CD4-positive, alpha-beta memory T cell (primary cell): ENCODE measurements around the gene AP3B2. TPM values are rescaled to one million over a fixed set of nuclear protein-coding genes. Genes with fewer than 3 reads are reported as not detected.
"Not testable (repeated sequence)": the region's sequence is repeated elsewhere in the genome, so short reads cannot be mapped to it uniquely, and the experiment has no call there.

Experiments used
- CTCF ChIA-PET: fragments of 350-600 bp; sonication (Branson Sonifier 250); formaldehyde crosslinking; loops from one replicate; lab custom pipeline; 2021; ENCODE audit warnings: inconsistent platforms; ENCODE audit not compliant: partially characterized antibody; lab: Charles Lee
- POLR2A ChIA-PET: fragments of 350-600 bp; sonication (Branson Sonifier 250); formaldehyde crosslinking; loops from one replicate; lab custom pipeline; 2021; ENCODE audit not compliant: partially characterized antibody; lab: Charles Lee
- DNase-seq, 5 donors: peaks; one replicate each; pipeline versions ENCODE4 v3.0.0 to v3.0.0-alpha.2; 2020 to 2022; ENCODE audit warnings: mixed read lengths in 1 of 5
- H3K27ac ChIP-seq: one replicate; pipeline ENCODE4 v1.7.0; 2013; ENCODE audit warnings: low read depth, low read length
- H3K27me3 ChIP-seq: 2 replicates; pipeline ENCODE4 v1.7.0; 2013; ENCODE audit warnings: mild to moderate bottlenecking, low read length, moderate library complexity; ENCODE audit not compliant: insufficient read depth
- H3K36me3 ChIP-seq: 2 replicates; pipeline ENCODE4 v1.7.0; 2013; ENCODE audit warnings: mild to moderate bottlenecking, low read length, moderate library complexity; ENCODE audit not compliant: insufficient read depth
- H3K4me1 ChIP-seq: 2 replicates; pipeline ENCODE4 v1.7.0; 2013; ENCODE audit warnings: mild to moderate bottlenecking, low read length, moderate library complexity; ENCODE audit not compliant: insufficient read depth
- H3K4me3 ChIP-seq, 2 donors: one replicate each; pipeline ENCODE4 v1.7.0; 2013; ENCODE audit warnings: low read length in 2 of 2, mild to moderate bottlenecking in 1 of 2
- H3K9me3 ChIP-seq, 2 donors: one replicate each; pipeline ENCODE4 v1.7.0; 2013; ENCODE audit warnings: low read length in 2 of 2, control low read depth in 1 of 2; ENCODE audit not compliant: control insufficient read depth in 1 of 2
- H3K27ac Mint-ChIP-seq, 7 donors: one replicate each; pipeline ENCODE4 v1.8.0; 2020 to 2021; ENCODE audit warnings: mixed read lengths in 7 of 7, mild to moderate bottlenecking in 6 of 7, inconsistent platforms in 3 of 7, moderate library complexity in 3 of 7
- H3K27me3 Mint-ChIP-seq, 2 donors: one replicate each; pipeline ENCODE4 v1.8.0; 2020 to 2021; ENCODE audit warnings: mixed read lengths in 2 of 2
- H3K36me3 Mint-ChIP-seq, 2 donors: one replicate each; pipeline ENCODE4 v1.8.0; 2020 to 2021; ENCODE audit warnings: mixed read lengths in 2 of 2, inconsistent platforms in 1 of 2, mild to moderate bottlenecking in 1 of 2
- H3K4me1 Mint-ChIP-seq, 4 donors: one replicate each; pipeline ENCODE4 v1.8.0; 2020 to 2021; ENCODE audit warnings: mixed read lengths in 4 of 4, mild to moderate bottlenecking in 1 of 4
- H3K4me3 Mint-ChIP-seq, 8 donors: one replicate each; pipeline ENCODE4 v1.8.0; 2020 to 2021; ENCODE audit warnings: mixed read lengths in 8 of 8, mild to moderate bottlenecking in 7 of 8, moderate library complexity in 6 of 8, inconsistent platforms in 3 of 8
- H3K9me3 Mint-ChIP-seq, 8 donors: one replicate each; pipeline ENCODE4 v1.8.0; 2020 to 2021; ENCODE audit warnings: mixed read lengths in 8 of 8, mild to moderate bottlenecking in 5 of 8, inconsistent platforms in 3 of 8, moderate library complexity in 1 of 8
- intact Hi-C: fragments of 100-400 bp; cut with micrococcal nuclease; formaldehyde crosslinking; loops from one replicate; pipeline ENCODE4 v1.15.1; 2023
- polyA plus RNA-seq, 2 donors: library from polyadenylated mRNA; unstranded; fragments of 300-500 nt; fragmentation: Illumina TruSeq; gene quantifications; one replicate each; pipeline ENCODE4 v1.2.3, GENCODE V29; 2021
- total RNA-seq, 2 experiments: library from RNA; stranded (reverse); gene quantifications; one replicate each; pipeline ENCODE4 v1.2.3, GENCODE V29; 2021

Gene AP3B2
- total and polyA plus RNA-seq, 4 experiments from 2014 or later = 0.64 to 0.78 TPM; not detected in 2

GRCh38 chr15:82646250-82647044 lies 63.2 kb downstream of the AP3B2 start:
- Histone ChIP-seq H3K9me3 (no peaks in the 10 kb centered on the region), H3K27me3 (peaks cover 21% of the 10 kb centered on the region), H3K4me3 (no peak overlapping the region), H3K36me3 (no peaks in the 10 kb centered on the region), H3K27ac (no peak overlapping the region), H3K4me1 (peaks cover 17% of the 10 kb centered on the region)
- no peak for DNase-seq
- peak overlapping the region in 1 of 7 donors; percentile 29 for H3K27ac Mint-ChIP-seq
- peaks cover 38 to 43% of the 10 kb centered on the region in 2 donors for H3K27me3 Mint-ChIP-seq
- no peaks in the 10 kb centered on the region for H3K36me3 Mint-ChIP-seq
- CTCF ChIA-PET = interaction anchor here (1.1 kb wide), 1 partner anchor 353 kb away, joined by 3 read pairs; no protein-coding TSS in a partner anchor
- peaks cover 3 to 15% (median 9%) of the 10 kb centered on the region in 4 donors for H3K4me1 Mint-ChIP-seq
- H3K9me3 Mint-ChIP-seq = peaks cover 0 to 3% (median 0%) of the 10 kb centered on the region in 8 donors
- intact Hi-C loops = no loop called here
- POLR2A ChIA-PET = interaction anchor here (1.3 to 2.2 kb wide), 2 partner anchors 34 to 164 kb away, joined by 4 to 13 read pairs; no protein-coding TSS in a partner anchor
- peak overlapping the region; percentile 36 to 83 (median 67) for H3K4me3 Mint-ChIP-seq

- not testable (repeated sequence) for H3K27ac ChIP-seq
Measured at GRCh38 chr15:82644967-82645852, 64.5 kb downstream of the AP3B2 start.

GRCh38 chr15:82643992-82644391 lies 65.7 kb downstream of the AP3B2 start:
- Histone ChIP-seq H3K27me3 (peaks cover 21% of the 10 kb centered on the region), H3K4me3 (no peak overlapping the region), H3K27ac (no peak overlapping the region), H3K36me3 (no peaks in the 10 kb centered on the region), H3K4me1 (peaks cover 17% of the 10 kb centered on the region), H3K9me3 (no peaks in the 10 kb centered on the region)
- Mint-ChIP-seq H3K4me1 (peaks cover 3 to 14% (median 7%) of the 10 kb centered on the region in 4 donors), H3K4me3 (no peak overlapping the region), H3K27ac (no peak overlapping the region), H3K36me3 (no peaks in the 10 kb centered on the region), H3K27me3 (peaks cover 53 to 57% of the 10 kb centered on the region in 2 donors), H3K9me3 (peaks cover 0 to 3% (median 0%) of the 10 kb centered on the region in 8 donors)
- POLR2A ChIA-PET = no interaction called here
- intact Hi-C loops = no loop called here
- CTCF ChIA-PET = no interaction called here
- DNase-seq = no peak

More at GRCh38 chr15:82644967-82645852, 64.5 kb downstream of the AP3B2 start:
- H3K9me3 ChIP-seq, intact Hi-C loops, H3K36me3 Mint-ChIP-seq, H3K27ac Mint-ChIP-seq, H3K4me3 ChIP-seq, POLR2A ChIA-PET, H3K9me3 Mint-ChIP-seq, DNase-seq, H3K36me3 ChIP-seq: not testable (repeated sequence)
- Mint-ChIP-seq H3K4me3 (peak overlapping the region in 1 of 8 donors; percentile 53), H3K4me1 (peaks cover 3 to 15% (median 9%) of the 10 kb centered on the region in 4 donors), H3K27me3 (peaks cover 48 to 49% of the 10 kb centered on the region in 2 donors)
- H3K27me3 ChIP-seq = peaks cover 21% of the 10 kb centered on the region
- H3K4me1 ChIP-seq = peaks cover 17% of the 10 kb centered on the region
- CTCF ChIA-PET = interaction anchor here (1.1 kb wide), 1 partner anchor 355 kb away, joined by 3 read pairs; no protein-coding TSS in a partner anchor

GRCh38 chr15:82642656-82643055 lies 67.0 kb downstream of the AP3B2 start:
- peak overlapping the region in 1 of 7 donors; percentile 32 for H3K27ac Mint-ChIP-seq
- intact Hi-C loops = no loop called here
- ChIA-PET POLR2A (no interaction called here), CTCF (no interaction called here)
- H3K9me3 ChIP-seq = no peaks in the 10 kb centered on the region
- peaks cover 2 to 5% (median 3%) of the 10 kb centered on the region in 4 donors for H3K4me1 Mint-ChIP-seq
- peaks cover 48 to 55% of the 10 kb centered on the region in 2 donors for H3K27me3 Mint-ChIP-seq
- H3K4me1 ChIP-seq = peaks cover 14% of the 10 kb centered on the region
- H3K4me3 ChIP-seq = no peak overlapping the region
- no peak overlapping the region for H3K27ac ChIP-seq
- no peaks in the 10 kb centered on the region for H3K36me3 Mint-ChIP-seq
- H3K36me3 ChIP-seq = no peaks in the 10 kb centered on the region
- no peak overlapping the region for H3K4me3 Mint-ChIP-seq
- no peak for DNase-seq
- peaks cover 21% of the 10 kb centered on the region for H3K27me3 ChIP-seq
- peaks cover 0 to 3% (median 0%) of the 10 kb centered on the region in 8 donors for H3K9me3 Mint-ChIP-seq

GRCh38 chr15:82641129-82641798 lies 68.4 kb downstream of the AP3B2 start:
- CTCF ChIA-PET = no interaction called here

GRCh38 chr15:82640672-82641071 lies 69.0 kb downstream of the AP3B2 start:
- H3K4me1 ChIP-seq = no peaks in the 10 kb centered on the region
- no peaks in the 10 kb centered on the region for H3K9me3 ChIP-seq
- intact Hi-C loops = no loop called here
- CTCF ChIA-PET = interaction anchor here (1.0 kb wide), 1 partner anchor 360 kb away, joined by 3 read pairs; no protein-coding TSS in a partner anchor
- peaks cover 10% of the 10 kb centered on the region for H3K27me3 ChIP-seq
- no peak overlapping the region for H3K27ac ChIP-seq
- Mint-ChIP-seq H3K27me3 (peaks cover 59 to 61% of the 10 kb centered on the region in 2 donors), H3K4me1 (no peaks in the 10 kb centered on the region), H3K4me3 (no peak overlapping the region), H3K27ac (no peak overlapping the region), H3K9me3 (peaks cover 0 to 2% (median 0%) of the 10 kb centered on the region in 8 donors), H3K36me3 (no peaks in the 10 kb centered on the region)
- POLR2A ChIA-PET = no interaction called here
- no peak for DNase-seq
- no peaks in the 10 kb centered on the region for H3K36me3 ChIP-seq
- no peak overlapping the region for H3K4me3 ChIP-seq

More at GRCh38 chr15:82641129-82641798, 68.4 kb downstream of the AP3B2 start:
- Mint-ChIP-seq H3K27me3 (peaks cover 60 to 61% of the 10 kb centered on the region in 2 donors), H3K27ac (no peak overlapping the region), H3K4me1 (peaks cover 2 to 4% (median 3%) of the 10 kb centered on the region in 4 donors), H3K9me3 (peaks cover 0 to 3% (median 0%) of the 10 kb centered on the region in 8 donors), H3K4me3 (no peak overlapping the region), H3K36me3 (no peaks in the 10 kb centered on the region)
- peaks cover 13% of the 10 kb centered on the region for H3K27me3 ChIP-seq
- H3K4me1 ChIP-seq = peaks cover 4% of the 10 kb centered on the region
- no peaks in the 10 kb centered on the region for H3K9me3 ChIP-seq
- DNase-seq = no peak
- intact Hi-C loops = no loop called here
- no peak overlapping the region for H3K4me3 ChIP-seq
- H3K27ac ChIP-seq = no peak overlapping the region
- H3K36me3 ChIP-seq = no peaks in the 10 kb centered on the region
- POLR2A ChIA-PET = no interaction called here
